HEK293 (cell line): ENCODE measurements around the gene SETD5.

ENCODE experiments used
- BCL11B ChIP-seq: fragments of 450-650 bp; formaldehyde crosslinking; IDR thresholded peaks from 2 replicates; pipeline ENCODE4 v1.5.1; 2016; ENCODE audit warnings: low read depth, missing biosample characterization, missing genetic modification characterization
- EGR2 ChIP-seq: fragments of 450-650 bp; formaldehyde crosslinking; IDR thresholded peaks from 2 replicates; pipeline ENCODE4 v1.5.1; 2016; ENCODE audit warnings: low read depth, missing biosample characterization, missing genetic modification characterization
- GLIS1 ChIP-seq: fragments of 450-650 bp; formaldehyde crosslinking; IDR thresholded peaks from 2 replicates; pipeline ENCODE4 v1.5.1; 2016; ENCODE audit warnings: missing biosample characterization, missing genetic modification characterization
- HOXD13 ChIP-seq: sonication (generic); formaldehyde crosslinking; IDR thresholded peaks from 2 replicates; pipeline ENCODE4 v1.8.0; 2022; ENCODE audit warnings: missing genetic modification reagents, borderline replicate concordance
- KLF10 ChIP-seq: fragments of 450-650 bp; IDR thresholded peaks from 2 replicates; pipeline ENCODE4 v1.5.1; 2018; ENCODE audit warnings: missing biosample characterization, mild to moderate bottlenecking, missing genetic modification characterization
- KLF9 ChIP-seq: fragments of 450-650 bp; formaldehyde crosslinking; IDR thresholded peaks from 2 replicates; pipeline ENCODE4 v1.5.1; 2016; ENCODE audit warnings: missing biosample characterization, missing genetic modification characterization, low read depth
- OSR2 ChIP-seq: fragments of 450-650 bp; formaldehyde crosslinking; IDR thresholded peaks from 2 replicates; pipeline ENCODE4 v1.5.1; 2016; ENCODE audit warnings: missing biosample characterization, missing genetic modification characterization
- RBAK ChIP-seq: fragments of 450-650 bp; formaldehyde crosslinking; IDR thresholded peaks from 2 replicates; pipeline ENCODE4 v1.5.1; 2016; ENCODE audit warnings: missing biosample characterization, missing genetic modification characterization
- YY1 ChIP-seq: fragments of 450-650 bp; formaldehyde crosslinking; IDR thresholded peaks from 2 replicates; pipeline ENCODE4 v1.5.1; 2018; ENCODE audit warnings: missing biosample characterization, missing genetic modification characterization
- ZFP37 ChIP-seq: fragments of 450-650 bp; formaldehyde crosslinking; IDR thresholded peaks from 2 replicates; pipeline ENCODE4 v1.5.1; 2016; ENCODE audit warnings: missing biosample characterization, missing genetic modification characterization
- ZFP41 ChIP-seq: fragments of 450-650 bp; formaldehyde crosslinking; IDR thresholded peaks from 2 replicates; pipeline ENCODE4 v1.5.1; 2016; ENCODE audit warnings: missing biosample characterization, missing genetic modification characterization, borderline replicate concordance
- ZIC2 ChIP-seq: fragments of 450-650 bp; formaldehyde crosslinking; IDR thresholded peaks from 2 replicates; pipeline ENCODE4 v1.5.1; 2016; ENCODE audit warnings: missing biosample characterization, missing genetic modification characterization
- ZNF19 ChIP-seq: fragments of 450-650 bp; formaldehyde crosslinking; IDR thresholded peaks from 2 replicates; pipeline ENCODE4; 2016; ENCODE audit warnings: missing biosample characterization, missing genetic modification characterization, low read depth
- ZNF274 ChIP-seq, 2 experiments: fragments of 200-500 bp in 1 of 2; fragments of 450-650 bp in 1 of 2; sonication (Bioruptor generic) in 1 of 2; formaldehyde crosslinking in 1 of 2; IDR thresholded peaks; 2 replicates each; pipeline versions ENCODE4 v1.5.1 to v1.6.1; 2014 to 2016; ENCODE audit warnings: borderline replicate concordance in 1 of 2, inconsistent platforms in 1 of 2, low read length in 1 of 2, missing biosample characterization in 1 of 2, missing genetic modification characterization in 1 of 2
- ZNF341 ChIP-seq: fragments of 450-650 bp; formaldehyde crosslinking; IDR thresholded peaks from 2 replicates; pipeline ENCODE4; 2016; ENCODE audit warnings: low read depth, missing biosample characterization, missing genetic modification characterization
- ZNF423 ChIP-seq: fragments of 450-650 bp; formaldehyde crosslinking; IDR thresholded peaks from 2 replicates; pipeline ENCODE4 v1.5.1; 2016; ENCODE audit warnings: missing biosample characterization, missing genetic modification characterization
- ZNF514 ChIP-seq: fragments of 450-650 bp; formaldehyde crosslinking; IDR thresholded peaks from 2 replicates; pipeline ENCODE4 v1.5.1; 2016; ENCODE audit warnings: missing biosample characterization, missing genetic modification characterization
- ZNF561 ChIP-seq: fragments of 450-650 bp; IDR thresholded peaks from 2 replicates; pipeline ENCODE4 v1.5.1; 2018; ENCODE audit warnings: missing biosample characterization, missing genetic modification characterization, borderline replicate concordance
- ZNF660 ChIP-seq: fragments of 450-650 bp; IDR thresholded peaks from 2 replicates; pipeline ENCODE4 v1.5.1; 2018; ENCODE audit warnings: missing biosample characterization, mild to moderate bottlenecking, missing genetic modification characterization
- ZNF747 ChIP-seq: fragments of 450-650 bp; formaldehyde crosslinking; IDR thresholded peaks from 2 replicates; pipeline ENCODE4 v1.5.1; 2016; ENCODE audit warnings: missing biosample characterization, missing genetic modification characterization
- ZNF792 ChIP-seq: fragments of 450-650 bp; formaldehyde crosslinking; IDR thresholded peaks from 2 replicates; pipeline ENCODE4 v1.5.1; 2016; ENCODE audit warnings: missing biosample characterization, missing genetic modification characterization
- ZSCAN16 ChIP-seq: fragments of 450-650 bp; formaldehyde crosslinking; IDR thresholded peaks from 2 replicates; pipeline ENCODE4 v1.5.1; 2016; ENCODE audit warnings: missing biosample characterization, missing genetic modification characterization
- TF ChIP-seq, protein P1 (sequence below): fragments of 450-650 bp; formaldehyde crosslinking; IDR thresholded peaks from 2 replicates; pipeline ENCODE4 v1.5.1; 2016; ENCODE audit warnings: missing biosample characterization, missing genetic modification characterization
- TF ChIP-seq, protein P2 (sequence below): fragments of 450-650 bp; formaldehyde crosslinking; IDR thresholded peaks from 2 replicates; pipeline ENCODE4 v1.5.1; 2017; ENCODE audit warnings: missing biosample characterization, missing genetic modification characterization
- TF ChIP-seq, protein P3 (sequence below): fragments of 450-650 bp; formaldehyde crosslinking; IDR thresholded peaks from 2 replicates; pipeline ENCODE4 v1.5.1; 2017; ENCODE audit warnings: missing biosample characterization, missing genetic modification characterization
- TF ChIP-seq, protein P4 (sequence below): fragments of 450-650 bp; formaldehyde crosslinking; optimal IDR thresholded peaks from 2 replicates; pipeline ENCODE3; 2016; ENCODE audit warnings: missing biosample characterization, mild to moderate bottlenecking, missing genetic modification characterization
- TF ChIP-seq, protein P5 (sequence below): fragments of 450-650 bp; formaldehyde crosslinking; IDR thresholded peaks from 2 replicates; pipeline ENCODE4 v1.5.1; 2016; ENCODE audit warnings: missing biosample characterization, missing genetic modification characterization
- TF ChIP-seq, protein P6 (sequence below): fragments of 450-650 bp; formaldehyde crosslinking; IDR thresholded peaks from 2 replicates; pipeline ENCODE4; 2016; ENCODE audit warnings: missing biosample characterization, missing genetic modification characterization

The SETD5 gene

DNA sequence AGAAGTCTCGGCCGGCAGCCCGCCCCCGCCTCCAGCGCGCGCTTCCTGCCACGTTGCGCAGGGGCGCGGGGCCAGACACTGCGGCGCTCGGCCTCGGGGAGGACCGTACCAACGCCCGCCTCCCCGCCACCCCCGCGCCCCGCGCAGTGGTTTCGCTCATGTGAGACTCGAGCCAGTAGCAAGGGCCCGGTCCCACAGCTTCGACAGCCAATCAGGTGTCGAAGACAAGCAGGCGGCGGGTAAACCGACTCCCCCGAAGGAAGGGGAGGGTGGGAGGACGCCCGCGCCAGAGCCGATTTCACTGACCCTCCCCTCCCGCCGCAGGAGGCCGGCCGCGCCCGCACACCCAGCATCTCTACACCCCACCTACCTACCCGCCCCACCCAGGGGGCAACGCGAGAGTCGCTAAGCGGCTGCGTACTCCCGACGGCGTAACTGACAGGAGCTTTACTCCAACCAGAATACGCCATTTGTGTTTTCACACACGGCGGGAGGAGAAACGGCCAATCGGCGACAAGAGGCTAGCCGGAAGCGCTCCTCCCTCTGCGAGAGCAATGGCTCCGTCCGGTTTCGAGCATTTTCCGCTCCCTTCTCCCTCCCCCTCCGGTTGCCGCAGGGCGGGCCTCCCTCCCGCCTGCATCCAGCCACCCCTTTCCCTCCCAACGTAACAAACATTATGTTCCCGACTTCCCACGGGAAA lies 633 bp upstream of the SETD5 start (continued):
- TF ChIP-seq EGR2 (tag by site-specific recombination) (peak; percentile 65), ZSCAN16 (tag by site-specific recombination) (no peak), RBAK (tag by site-specific recombination) (no peak), ZIC2 (tag by site-specific recombination) (peak; percentile 92), ZFP37 (peak; percentile 93; the same call in 1 of the 2 replicates), KLF9 (tag by site-specific recombination) (peak; percentile 66; the same call in 1 of the 2 replicates), GLIS1 (tag by site-specific recombination) (peak; percentile 96), BCL11B (tag by site-specific recombination) (peak; percentile 66; the same call in 1 of the 2 replicates), ZNF660 (tag by site-specific recombination) (peak; percentile 78; the same call in 1 of the 2 replicates), ZNF514 (tag by site-specific recombination) (no peak), ZNF19 (tag by site-specific recombination) (no peak), ZNF274 (IDR thresholded peaks at IDR 0.05; ENCODE audit: low read length) (no peak), ZNF274 (tag by site-specific recombination; IDR thresholded peaks at IDR 0.05; ENCODE audit: borderline replicate concordance) (no peak), YY1 (tag by site-specific recombination) (peak; percentile 84), HOXD13 (CRISPR knock-in tag) (no peak), ZNF792 (tag by site-specific recombination) (no peak), ZNF341 (tag by site-specific recombination) (peak; percentile 100), ZNF561 (peak; percentile 68), ZFP41 (tag by site-specific recombination) (no peak), ZNF747 (tag by site-specific recombination) (no peak), OSR2 (peak; percentile 29; the same call in 1 of the 2 replicates), ZNF423 (tag by site-specific recombination) (peak; percentile 86), KLF10 (tag by site-specific recombination) (peak; percentile 77)
- TF ChIP-seq, protein P1, sequence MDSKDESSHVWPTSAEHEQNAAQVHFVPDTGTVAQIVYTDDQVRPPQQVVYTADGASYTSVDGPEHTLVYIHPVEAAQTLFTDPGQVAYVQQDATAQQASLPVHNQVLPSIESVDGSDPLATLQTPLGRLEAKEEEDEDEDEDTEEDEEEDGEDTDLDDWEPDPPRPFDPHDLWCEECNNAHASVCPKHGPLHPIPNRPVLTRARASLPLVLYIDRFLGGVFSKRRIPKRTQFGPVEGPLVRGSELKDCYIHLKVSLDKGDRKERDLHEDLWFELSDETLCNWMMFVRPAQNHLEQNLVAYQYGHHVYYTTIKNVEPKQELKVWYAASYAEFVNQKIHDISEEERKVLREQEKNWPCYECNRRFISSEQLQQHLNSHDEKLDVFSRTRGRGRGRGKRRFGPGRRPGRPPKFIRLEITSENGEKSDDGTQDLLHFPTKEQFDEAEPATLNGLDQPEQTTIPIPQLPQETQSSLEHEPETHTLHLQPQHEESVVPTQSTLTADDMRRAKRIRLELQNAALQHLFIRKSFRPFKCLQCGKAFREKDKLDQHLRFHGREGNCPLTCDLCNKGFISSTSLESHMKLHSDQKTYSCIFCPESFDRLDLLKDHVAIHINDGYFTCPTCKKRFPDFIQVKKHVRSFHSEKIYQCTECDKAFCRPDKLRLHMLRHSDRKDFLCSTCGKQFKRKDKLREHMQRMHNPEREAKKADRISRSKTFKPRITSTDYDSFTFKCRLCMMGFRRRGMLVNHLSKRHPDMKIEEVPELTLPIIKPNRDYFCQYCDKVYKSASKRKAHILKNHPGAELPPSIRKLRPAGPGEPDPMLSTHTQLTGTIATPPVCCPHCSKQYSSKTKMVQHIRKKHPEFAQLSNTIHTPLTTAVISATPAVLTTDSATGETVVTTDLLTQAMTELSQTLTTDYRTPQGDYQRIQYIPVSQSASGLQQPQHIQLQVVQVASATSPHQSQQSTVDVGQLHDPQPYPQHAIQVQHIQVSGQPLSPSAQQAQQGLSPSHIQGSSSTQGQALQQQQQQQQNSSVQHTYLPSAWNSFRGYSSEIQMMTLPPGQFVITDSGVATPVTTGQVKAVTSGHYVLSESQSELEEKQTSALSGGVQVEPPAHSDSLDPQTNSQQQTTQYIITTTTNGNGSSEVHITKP (tag by site-specific recombination) = peak; percentile 98
- TF ChIP-seq, protein P2, sequence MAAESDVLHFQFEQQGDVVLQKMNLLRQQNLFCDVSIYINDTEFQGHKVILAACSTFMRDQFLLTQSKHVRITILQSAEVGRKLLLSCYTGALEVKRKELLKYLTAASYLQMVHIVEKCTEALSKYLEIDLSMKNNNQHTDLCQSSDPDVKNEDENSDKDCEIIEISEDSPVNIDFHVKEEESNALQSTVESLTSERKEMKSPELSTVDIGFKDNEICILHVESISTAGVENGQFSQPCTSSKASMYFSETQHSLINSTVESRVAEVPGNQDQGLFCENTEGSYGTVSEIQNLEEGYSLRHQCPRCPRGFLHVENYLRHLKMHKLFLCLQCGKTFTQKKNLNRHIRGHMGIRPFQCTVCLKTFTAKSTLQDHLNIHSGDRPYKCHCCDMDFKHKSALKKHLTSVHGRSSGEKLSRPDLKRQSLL (tag by site-specific recombination) = 0 out of 2 replicates have a peak, but pooled peaks have one; percentile 30
- TF ChIP-seq, protein P3, sequence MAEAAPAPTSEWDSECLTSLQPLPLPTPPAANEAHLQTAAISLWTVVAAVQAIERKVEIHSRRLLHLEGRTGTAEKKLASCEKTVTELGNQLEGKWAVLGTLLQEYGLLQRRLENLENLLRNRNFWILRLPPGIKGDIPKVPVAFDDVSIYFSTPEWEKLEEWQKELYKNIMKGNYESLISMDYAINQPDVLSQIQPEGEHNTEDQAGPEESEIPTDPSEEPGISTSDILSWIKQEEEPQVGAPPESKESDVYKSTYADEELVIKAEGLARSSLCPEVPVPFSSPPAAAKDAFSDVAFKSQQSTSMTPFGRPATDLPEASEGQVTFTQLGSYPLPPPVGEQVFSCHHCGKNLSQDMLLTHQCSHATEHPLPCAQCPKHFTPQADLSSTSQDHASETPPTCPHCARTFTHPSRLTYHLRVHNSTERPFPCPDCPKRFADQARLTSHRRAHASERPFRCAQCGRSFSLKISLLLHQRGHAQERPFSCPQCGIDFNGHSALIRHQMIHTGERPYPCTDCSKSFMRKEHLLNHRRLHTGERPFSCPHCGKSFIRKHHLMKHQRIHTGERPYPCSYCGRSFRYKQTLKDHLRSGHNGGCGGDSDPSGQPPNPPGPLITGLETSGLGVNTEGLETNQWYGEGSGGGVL (tag by site-specific recombination) = peak; percentile 95
- TF ChIP-seq, protein P4, sequence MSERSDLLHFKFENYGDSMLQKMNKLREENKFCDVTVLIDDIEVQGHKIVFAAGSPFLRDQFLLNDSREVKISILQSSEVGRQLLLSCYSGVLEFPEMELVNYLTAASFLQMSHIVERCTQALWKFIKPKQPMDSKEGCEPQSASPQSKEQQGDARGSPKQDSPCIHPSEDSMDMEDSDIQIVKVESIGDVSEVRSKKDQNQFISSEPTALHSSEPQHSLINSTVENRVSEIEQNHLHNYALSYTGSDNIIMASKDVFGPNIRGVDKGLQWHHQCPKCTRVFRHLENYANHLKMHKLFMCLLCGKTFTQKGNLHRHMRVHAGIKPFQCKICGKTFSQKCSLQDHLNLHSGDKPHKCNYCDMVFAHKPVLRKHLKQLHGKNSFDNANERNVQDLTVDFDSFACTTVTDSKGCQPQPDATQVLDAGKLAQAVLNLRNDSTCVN (tag by site-specific recombination) = peak; percentile 92
- TF ChIP-seq, protein P5, sequence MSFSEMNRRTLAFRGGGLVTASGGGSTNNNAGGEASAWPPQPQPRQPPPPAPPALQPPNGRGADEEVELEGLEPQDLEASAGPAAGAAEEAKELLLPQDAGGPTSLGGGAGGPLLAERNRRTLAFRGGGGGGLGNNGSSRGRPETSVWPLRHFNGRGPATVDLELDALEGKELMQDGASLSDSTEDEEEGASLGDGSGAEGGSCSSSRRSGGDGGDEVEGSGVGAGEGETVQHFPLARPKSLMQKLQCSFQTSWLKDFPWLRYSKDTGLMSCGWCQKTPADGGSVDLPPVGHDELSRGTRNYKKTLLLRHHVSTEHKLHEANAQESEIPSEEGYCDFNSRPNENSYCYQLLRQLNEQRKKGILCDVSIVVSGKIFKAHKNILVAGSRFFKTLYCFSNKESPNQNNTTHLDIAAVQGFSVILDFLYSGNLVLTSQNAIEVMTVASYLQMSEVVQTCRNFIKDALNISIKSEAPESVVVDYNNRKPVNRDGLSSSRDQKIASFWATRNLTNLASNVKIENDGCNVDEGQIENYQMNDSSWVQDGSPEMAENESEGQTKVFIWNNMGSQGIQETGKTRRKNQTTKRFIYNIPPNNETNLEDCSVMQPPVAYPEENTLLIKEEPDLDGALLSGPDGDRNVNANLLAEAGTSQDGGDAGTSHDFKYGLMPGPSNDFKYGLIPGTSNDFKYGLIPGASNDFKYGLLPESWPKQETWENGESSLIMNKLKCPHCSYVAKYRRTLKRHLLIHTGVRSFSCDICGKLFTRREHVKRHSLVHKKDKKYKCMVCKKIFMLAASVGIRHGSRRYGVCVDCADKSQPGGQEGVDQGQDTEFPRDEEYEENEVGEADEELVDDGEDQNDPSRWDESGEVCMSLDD (tag by site-specific recombination) = peak; percentile 68; the same call in 1 of the 2 replicates
- TF ChIP-seq, protein P6, sequence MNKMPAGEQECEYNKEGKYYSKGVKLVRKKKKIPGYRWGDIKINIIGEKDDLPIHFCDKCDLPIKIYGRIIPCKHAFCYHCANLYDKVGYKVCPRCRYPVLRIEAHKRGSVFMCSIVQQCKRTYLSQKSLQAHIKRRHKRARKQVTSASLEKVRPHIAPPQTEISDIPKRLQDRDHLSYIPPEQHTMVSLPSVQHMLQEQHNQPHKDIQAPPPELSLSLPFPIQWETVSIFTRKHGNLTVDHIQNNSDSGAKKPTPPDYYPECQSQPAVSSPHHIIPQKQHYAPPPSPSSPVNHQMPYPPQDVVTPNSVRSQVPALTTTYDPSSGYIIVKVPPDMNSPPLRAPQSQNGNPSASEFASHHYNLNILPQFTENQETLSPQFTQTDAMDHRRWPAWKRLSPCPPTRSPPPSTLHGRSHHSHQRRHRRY = peak; percentile 69; the same call in 1 of the 2 replicates
